NCI-H1092 treated with DMSO at 0.1 percent for 48 hours (cell line): ENCODE measurements around the gene SPP2.

Experiments
- DNase-seq: peaks from one replicate; lab custom pipeline; 2025; lab: John Stamatoyannopoulos, UW

Gene SPP2

DNA sequence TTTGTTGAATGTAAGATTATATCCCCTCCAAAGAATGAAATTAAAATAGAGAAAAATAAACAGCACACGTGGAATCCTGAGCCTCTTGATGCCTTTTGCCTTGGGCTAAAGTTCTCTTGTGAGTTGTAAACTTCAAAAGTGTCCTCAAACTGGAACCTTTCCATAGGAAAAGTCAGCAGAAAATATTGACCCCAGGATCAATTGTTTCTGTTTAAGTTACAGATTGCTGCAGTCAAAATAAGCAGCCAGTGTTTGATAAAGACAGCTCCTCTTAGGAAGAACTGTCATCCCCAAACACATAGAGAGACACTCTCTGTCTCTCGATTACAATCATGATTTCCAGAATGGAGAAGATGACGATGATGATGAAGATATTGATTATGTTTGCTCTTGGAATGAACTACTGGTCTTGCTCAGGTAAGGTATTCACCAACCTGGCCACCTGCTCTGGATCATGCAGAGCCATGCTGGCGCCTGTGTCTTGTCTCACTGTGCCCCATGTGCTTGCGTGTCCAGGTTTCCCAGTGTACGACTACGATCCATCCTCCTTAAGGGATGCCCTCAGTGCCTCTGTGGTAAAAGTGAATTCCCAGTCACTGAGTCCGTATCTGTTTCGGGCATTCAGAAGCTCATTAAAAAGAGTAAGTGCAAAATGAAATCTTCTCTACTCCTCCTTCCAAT lies at the start of gene SPP2:
Gene SPP2, plus strand, starts transcription at position 248 of the 681 bp plus-strand sequence. Its CDS starts 85 bp downstream, at position 333.
- DNase-seq = no peak

GRCh38 chr2:234001380-234002160 lies 48.9 kb upstream of the SPP2 start:
- DNase-seq = no peak

- DNase-seq = no peak
Measured at GRCh38 chr2:234002281-234002680, 48.2 kb upstream of the SPP2 start.

DNA sequence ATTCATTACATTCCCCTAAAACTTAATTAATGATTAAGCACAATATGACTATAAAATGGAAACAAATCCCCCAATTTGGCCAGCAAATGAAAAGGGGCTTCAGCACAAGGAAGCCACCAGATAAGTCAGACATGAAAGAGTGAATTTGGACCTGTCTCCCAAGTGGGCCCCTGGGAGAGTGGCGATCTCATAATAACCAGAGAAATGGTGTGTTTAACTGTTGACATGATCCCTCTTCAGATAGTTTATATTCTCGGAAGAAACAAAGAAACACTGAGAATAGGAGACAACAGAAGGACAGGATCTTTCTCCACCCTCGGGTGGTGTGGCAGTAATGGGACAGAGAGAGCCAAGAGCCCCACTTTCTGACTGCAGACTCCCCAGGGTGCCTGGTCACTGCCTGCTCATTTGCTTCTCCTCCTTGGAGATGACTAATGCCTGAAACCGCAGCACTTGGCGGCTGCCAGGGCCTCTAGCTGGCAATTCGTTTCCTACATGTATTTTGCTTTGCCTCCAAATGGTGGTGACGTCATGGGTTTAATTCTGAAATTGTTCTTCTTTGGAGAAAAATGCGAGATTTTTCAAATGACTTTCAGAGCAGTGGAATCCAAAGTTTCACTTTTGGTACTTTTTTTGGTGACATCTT lies 46.4 kb upstream of the SPP2 start:
- DNase-seq = peak; percentile 1

- no peak for DNase-seq
Measured at GRCh38 chr2:234005126-234005525, 45.4 kb upstream of the SPP2 start.

- no peak for DNase-seq
Measured at GRCh38 chr2:234006501-234006900, 44.0 kb upstream of the SPP2 start.

DNA sequence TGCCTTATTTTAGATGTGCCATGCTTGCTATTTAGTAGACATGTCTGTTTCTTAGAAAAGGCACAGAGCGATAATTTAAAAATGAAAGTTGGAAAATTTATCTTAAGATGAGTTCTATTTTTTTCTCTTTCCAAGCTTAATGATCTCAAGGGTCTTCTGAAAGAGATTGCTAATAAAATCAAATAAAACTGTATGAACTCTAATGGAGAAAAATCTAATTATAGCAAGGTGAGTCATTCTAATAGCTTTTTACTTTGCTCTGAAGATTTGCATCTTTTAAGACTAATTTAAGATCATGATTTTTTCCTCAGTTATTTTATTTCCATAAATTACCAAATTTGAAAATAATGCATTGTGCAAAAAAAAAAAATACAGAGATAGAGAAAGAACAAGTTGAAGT lies 36.1 kb upstream of the SPP2 start:
- DNase-seq = no peak

GRCh38 chr2:234015861-234016260 lies 34.6 kb upstream of the SPP2 start:
- no peak for DNase-seq

DNA sequence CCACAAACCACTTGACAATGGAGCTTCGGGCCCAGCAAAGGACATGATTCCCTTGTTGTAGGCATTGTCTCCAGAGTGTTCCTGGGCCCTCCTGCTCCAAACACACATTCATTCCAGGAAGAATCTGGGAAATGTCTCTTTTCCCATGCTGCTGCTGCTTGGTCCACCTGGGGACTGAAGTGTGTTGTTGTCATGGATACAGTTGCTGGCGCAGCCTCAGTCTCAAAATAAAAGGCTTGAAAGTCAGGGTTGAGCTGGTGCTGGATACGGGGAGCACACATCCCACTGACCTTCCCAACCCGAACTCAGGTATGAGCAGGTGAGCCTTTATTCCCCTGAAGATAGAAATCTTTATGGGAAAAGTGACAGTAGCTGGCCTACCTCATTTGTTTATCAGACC lies 30.6 kb upstream of the SPP2 start:
- no peak for DNase-seq

DNA sequence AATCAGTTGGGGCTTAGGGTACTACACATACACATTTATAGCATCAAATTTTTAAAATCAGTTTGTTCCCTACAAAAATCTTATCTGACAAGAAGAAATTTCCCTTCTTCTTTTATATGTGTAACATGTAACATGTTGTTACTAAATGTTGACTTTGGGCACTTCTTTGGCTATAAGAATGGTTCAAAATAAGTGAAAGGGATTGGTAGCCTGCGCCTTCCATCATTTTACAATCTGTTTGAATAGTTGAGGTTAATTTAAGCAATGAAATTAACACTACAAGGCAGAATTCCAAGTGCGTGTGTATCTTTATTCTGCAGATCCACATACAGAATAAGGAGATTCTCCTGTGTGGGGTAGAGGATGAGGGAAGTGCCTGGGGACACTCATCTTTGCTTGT lies 30.2 kb upstream of the SPP2 start:
- no peak for DNase-seq

GRCh38 chr2:234022424-234022823 lies 28.1 kb upstream of the SPP2 start:
- DNase-seq = no peak

GRCh38 chr2:234024304-234024703 lies 26.2 kb upstream of the SPP2 start:
- DNase-seq = no peak

DNA sequence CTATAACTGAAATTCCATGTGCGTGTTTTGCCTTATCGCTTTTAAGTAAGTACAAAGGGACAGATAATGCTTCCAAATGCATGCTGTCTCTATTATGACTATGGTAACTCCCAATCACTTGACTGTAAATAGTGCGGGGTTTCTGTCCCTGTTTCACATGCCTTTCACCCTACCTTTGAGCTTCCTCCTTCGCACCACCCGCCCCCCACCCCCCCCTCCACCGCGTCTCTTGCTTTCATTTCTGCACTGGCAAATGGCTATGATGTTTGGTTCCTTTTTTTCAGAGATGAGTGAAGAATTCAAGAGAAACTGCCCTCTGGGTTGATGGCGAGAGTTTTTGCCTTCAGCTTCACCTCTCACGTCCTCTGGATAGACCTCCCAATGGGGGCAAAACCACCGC lies 25.0 kb upstream of the SPP2 start:
- no peak for DNase-seq

DNA sequence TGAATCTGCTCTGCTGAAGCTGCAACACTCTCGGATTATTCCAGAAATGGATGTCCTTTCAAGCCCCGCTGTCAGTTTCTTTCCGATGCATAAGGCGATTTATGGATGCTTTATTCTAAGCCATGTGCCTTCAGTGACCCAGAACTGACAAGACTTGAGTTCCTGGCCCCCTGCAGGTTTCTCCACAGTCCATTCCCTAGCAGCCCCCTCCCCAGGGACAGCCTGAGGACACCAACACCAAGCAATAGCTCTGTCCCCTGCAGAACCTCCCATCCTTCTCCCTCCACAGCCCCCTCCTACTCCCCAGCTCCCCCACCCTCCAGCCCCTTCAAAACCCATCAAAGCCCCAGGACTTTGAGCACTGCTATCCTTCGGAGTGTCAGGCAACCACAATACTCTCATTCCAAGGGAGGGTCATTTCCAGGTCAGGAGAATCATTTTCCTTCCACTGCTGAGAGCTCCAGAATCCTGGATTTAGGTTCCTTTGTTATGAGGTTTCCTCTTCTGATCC lies 24.6 kb upstream of the SPP2 start:
- no peak for DNase-seq

- DNase-seq = no peak
Measured at GRCh38 chr2:234026693-234027254, 23.7 kb upstream of the SPP2 start.

DNA sequence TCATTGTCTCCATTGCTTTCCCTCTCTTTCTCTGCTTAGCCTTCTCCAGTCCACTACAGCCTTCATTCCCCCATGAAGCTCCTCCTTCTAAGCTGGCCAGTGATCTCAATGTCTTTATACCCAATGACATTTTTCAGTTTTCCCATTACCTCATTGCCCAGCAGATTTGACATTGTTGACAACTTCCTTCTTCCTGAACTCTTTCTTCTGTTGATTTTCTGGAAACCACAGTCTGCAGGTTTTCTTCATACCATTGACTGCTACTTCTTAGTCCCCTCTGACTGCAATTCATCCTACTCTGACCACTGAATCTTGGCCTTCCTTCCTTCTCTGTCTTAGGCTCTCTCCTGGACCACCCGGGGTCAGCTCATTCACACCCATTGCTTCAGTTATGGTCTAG lies 22.9 kb upstream of the SPP2 start:
- DNase-seq = no peak

DNA sequence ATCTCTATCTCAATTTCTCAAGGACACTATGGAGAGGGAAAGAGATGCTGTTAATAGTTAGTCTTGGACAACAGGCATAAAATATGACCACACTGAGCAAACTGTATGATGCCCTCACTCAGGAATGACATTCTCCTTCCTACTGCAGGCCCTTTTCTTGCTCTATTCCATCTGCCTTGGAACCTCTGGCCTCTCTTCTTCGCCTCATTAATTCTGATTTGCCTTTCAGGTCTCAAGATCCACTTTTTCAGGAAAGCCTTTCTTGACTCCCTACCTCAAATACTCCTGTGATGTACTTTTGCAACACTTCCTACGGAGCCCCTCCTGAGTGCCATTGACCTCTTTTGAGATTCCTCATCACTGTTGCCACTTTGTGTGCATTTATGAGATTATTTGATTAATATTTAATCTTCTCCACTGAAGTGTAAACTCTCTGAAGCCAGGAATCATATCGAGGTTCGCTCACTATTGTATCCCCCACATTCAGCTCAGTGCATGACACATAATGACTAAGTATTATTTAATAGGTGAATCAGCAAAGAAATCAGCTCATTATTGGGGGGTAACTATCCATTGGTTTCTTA lies 21.3 kb upstream of the SPP2 start:
- DNase-seq = no peak

GRCh38 chr2:234031207-234031606 lies 19.3 kb upstream of the SPP2 start:
- no peak for DNase-seq

DNA sequence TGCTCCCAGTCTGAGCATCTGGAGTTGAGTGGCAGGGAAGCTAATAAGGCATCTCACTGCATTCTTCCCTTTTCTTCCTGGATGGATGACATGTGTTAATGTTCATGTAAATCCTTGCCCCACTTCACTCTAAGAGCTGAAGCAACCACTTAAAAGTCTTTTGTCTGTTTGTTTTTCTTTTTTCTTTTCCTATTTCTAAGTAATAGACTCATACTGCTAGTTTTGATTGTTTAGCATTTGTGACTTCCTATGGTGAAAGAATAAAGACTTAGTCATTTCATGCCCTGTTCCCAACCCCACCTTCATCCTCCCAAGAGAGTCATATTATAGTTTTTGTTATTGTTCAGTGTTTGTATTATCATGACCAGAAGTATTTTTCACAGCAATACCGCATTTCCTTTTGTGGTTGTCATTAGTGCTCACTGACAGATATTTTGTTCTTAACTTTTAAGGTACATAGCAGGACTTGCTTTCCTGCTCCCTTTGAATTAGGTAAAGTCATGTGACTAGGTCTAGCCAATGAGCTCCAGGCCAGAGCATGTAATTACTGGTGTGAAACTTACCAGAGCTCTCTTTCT lies 18.1 kb upstream of the SPP2 start:
- DNase-seq = no peak

DNA sequence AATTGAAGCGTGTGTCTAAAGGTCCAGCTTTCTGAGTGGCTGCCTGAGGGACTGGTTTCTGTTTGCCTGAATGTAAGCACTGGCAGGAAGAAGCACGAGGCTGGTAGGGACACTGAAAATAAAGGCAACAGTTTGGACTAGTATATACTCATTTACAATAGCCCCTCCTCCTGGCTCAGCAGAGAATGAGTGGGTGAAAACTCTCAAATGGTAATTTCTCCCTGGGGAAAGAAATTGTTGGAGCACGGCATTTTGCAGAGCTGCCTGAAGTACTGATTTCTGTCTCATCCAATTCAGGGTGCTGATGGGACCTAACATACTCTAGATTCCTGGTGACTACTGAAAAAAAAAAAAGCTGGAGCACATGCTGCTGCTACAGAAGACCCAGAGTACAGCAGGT lies 17.3 kb upstream of the SPP2 start:
- DNase-seq = no peak

DNA sequence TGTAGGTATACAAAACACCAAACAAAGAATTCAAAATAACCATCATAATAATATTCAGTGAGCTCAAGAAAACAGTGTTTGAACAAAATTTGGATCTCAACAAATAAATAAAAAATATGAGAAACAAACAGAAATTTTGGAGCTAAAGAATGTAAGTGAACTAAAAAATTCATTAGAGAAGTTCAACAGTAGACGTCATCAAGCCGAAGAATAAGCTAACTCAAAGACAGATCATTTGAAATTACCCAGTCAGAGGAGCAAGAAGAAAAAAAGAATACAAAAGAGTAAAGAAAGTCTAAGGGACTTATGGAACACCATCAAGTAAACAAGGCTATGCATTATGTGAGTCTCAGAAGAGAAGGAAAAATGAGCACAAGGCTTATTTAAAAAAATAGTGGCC lies 16.6 kb upstream of the SPP2 start:
- DNase-seq = no peak
